Peyer's patch (tissue), 4 donors: Measurements from ENCODE around the gene CBX5. TPM values are rescaled to one million over a fixed set of nuclear protein-coding genes. Genes with fewer than 3 reads are reported as not detected.

Source experiments
- DNase-seq, 3 donors: peaks; one replicate each; pipeline ENCODE4 v3.0.0-alpha.2; 2017 to 2019
- H3K27ac ChIP-seq, 4 donors: fragments of 200-600 bp; sonication (generic); one replicate each; pipeline ENCODE4 v1.5.1; 2016 to 2019
- H3K27me3 ChIP-seq, 2 donors: fragments of 200-600 bp; sonication (generic); one replicate each; pipeline ENCODE4 v1.5.1; 2019
- H3K36me3 ChIP-seq, 3 donors: fragments of 200-600 bp; sonication (generic); one replicate each; pipeline ENCODE4 v1.5.1; 2016 to 2019
- H3K4me1 ChIP-seq, 4 donors: fragments of 200-600 bp; sonication (generic); one replicate each; pipeline ENCODE4 v1.5.1; 2016 to 2019
- H3K4me3 ChIP-seq, 4 donors: fragments of 200-600 bp; sonication (generic); 1 replicate in 3 of 4; 2 replicates in 1 of 4; pipeline ENCODE4 v1.5.1; 2016 to 2019; ENCODE audit warnings: mild to moderate bottlenecking in 1 of 4
- H3K9me3 ChIP-seq, 4 donors: fragments of 200-600 bp; sonication (generic); one replicate each; pipeline ENCODE4 v1.5.1; 2016 to 2019; ENCODE audit warnings: mild to moderate bottlenecking in 1 of 4
- CTCF ChIP-seq, 6 experiments: fragments of 450-650 bp in 4 of 6; fragments of 200-600 bp in 2 of 6; sonication (generic) in 1 of 6; IDR thresholded peaks; one replicate each; pipeline ENCODE4 v1.5.1; 2017 to 2019; ENCODE audit warnings: antibody characterized with exemption in 6 of 6, mild to moderate bottlenecking in 3 of 6, moderate library complexity in 1 of 6
- POLR2A ChIP-seq, 2 donors: fragments of 450-650 bp; IDR thresholded peaks; one replicate each; pipeline ENCODE4 v1.5.1; 2017; ENCODE audit warnings: antibody characterized with exemption in 2 of 2, mild to moderate bottlenecking in 2 of 2, moderate library complexity in 2 of 2
- total RNA-seq, 4 donors: library from RNA; depleted of rRNA; stranded (reverse); fragments of >200 nt; gene quantifications; one replicate each; pipeline ENCODE4 v1.1.0, GENCODE V29; 2016

CBX5 gene
- total RNA-seq, 4 donors from 2014 or later, result 14.9 to 33.0 (median 20.4) TPM

- Histone ChIP-seq H3K27me3 (no peaks in the 10 kb centered on the region), H3K36me3 (no peaks in the 10 kb centered on the region), H3K27ac (no peak overlapping the region), H3K4me1 (peaks cover 0 to 9% (median 1%) of the 10 kb centered on the region in 4 donors), H3K4me3 (no peak overlapping the region), H3K9me3 (no peaks in the 10 kb centered on the region)
- DNase-seq, result no peak
- no peak for TF ChIP-seq POLR2A (IDR thresholded peaks at IDR 0.05)
- no peak for TF ChIP-seq CTCF (IDR thresholded peaks at IDR 0.05)
Observed at GRCh38 chr12:54311051-54311450, 31.1 kb upstream of the CBX5 start.

- TF ChIP-seq CTCF (IDR thresholded peaks at IDR 0.05) (no peak), POLR2A (IDR thresholded peaks at IDR 0.05) (no peak)
- DNase-seq, result peak in 2 of 3 donors; percentile 91 to 92
- H3K9me3 ChIP-seq, result no peaks in the 10 kb centered on the region
- no peak overlapping the region for H3K4me3 ChIP-seq
- H3K36me3 ChIP-seq, result no peaks in the 10 kb centered on the region
- H3K4me1 ChIP-seq, result peaks cover 0 to 13% (median 7%) of the 10 kb centered on the region in 4 donors
- H3K27me3 ChIP-seq, result no peaks in the 10 kb centered on the region
- no peak overlapping the region for H3K27ac ChIP-seq
Observed at GRCh38 chr12:54306925-54307741, 27.2 kb upstream of the CBX5 start.

GRCh38 chr12:54304187-54304810, 24.4 kb upstream of the CBX5 start:
- no peaks in the 10 kb centered on the region for H3K9me3 ChIP-seq
- H3K27me3 ChIP-seq, result no peaks in the 10 kb centered on the region
- DNase-seq, result peak; percentile 57 to 81 (median 78)
- H3K36me3 ChIP-seq, result no peaks in the 10 kb centered on the region
- peaks cover 0 to 19% (median 9%) of the 10 kb centered on the region in 4 donors for H3K4me1 ChIP-seq
- H3K4me3 ChIP-seq, result no peak overlapping the region
- TF ChIP-seq POLR2A (IDR thresholded peaks at IDR 0.05) (no peak), CTCF (IDR thresholded peaks at IDR 0.05) (no peak)
- H3K27ac ChIP-seq, result no peak overlapping the region

- Histone ChIP-seq H3K4me3 (no peak overlapping the region), H3K4me1 (peaks cover 0 to 19% (median 9%) of the 10 kb centered on the region in 4 donors), H3K27ac (no peak overlapping the region), H3K27me3 (no peaks in the 10 kb centered on the region), H3K36me3 (no peaks in the 10 kb centered on the region), H3K9me3 (no peaks in the 10 kb centered on the region)
- no peak for TF ChIP-seq POLR2A (IDR thresholded peaks at IDR 0.05)
- TF ChIP-seq CTCF (IDR thresholded peaks at IDR 0.05), result no peak
- DNase-seq, result no peak
Observed at GRCh38 chr12:54303640-54304039, 23.7 kb upstream of the CBX5 start.

- H3K9me3 ChIP-seq, result no peaks in the 10 kb centered on the region
- H3K36me3 ChIP-seq, result no peaks in the 10 kb centered on the region
- TF ChIP-seq CTCF (IDR thresholded peaks at IDR 0.05), result no peak
- no peak for TF ChIP-seq POLR2A (IDR thresholded peaks at IDR 0.05)
- H3K4me1 ChIP-seq, result peaks cover 0 to 11% (median 7%) of the 10 kb centered on the region in 4 donors
- no peak overlapping the region for H3K4me3 ChIP-seq
- no peak overlapping the region for H3K27ac ChIP-seq
- H3K27me3 ChIP-seq, result no peaks in the 10 kb centered on the region
- no peak for DNase-seq
Observed at GRCh38 chr12:54301428-54302048, 21.6 kb upstream of the CBX5 start.
